ENCODE measurements around the gene RET. TPM values are rescaled to one million over a fixed set of nuclear protein-coding genes. Genes with fewer than 3 reads are reported as not detected.

Gene RET
- total RNA-seq, 2 experiments from 2014 or later, result 0.04 TPM; not detected in 1

- CTCF ChIA-PET, result no interaction called here
- POLR2A ChIA-PET, result no interaction called here
These were observed 98.1 kb downstream of the RET start for GRCh38 chr10:43174969-43175368.

DNA sequence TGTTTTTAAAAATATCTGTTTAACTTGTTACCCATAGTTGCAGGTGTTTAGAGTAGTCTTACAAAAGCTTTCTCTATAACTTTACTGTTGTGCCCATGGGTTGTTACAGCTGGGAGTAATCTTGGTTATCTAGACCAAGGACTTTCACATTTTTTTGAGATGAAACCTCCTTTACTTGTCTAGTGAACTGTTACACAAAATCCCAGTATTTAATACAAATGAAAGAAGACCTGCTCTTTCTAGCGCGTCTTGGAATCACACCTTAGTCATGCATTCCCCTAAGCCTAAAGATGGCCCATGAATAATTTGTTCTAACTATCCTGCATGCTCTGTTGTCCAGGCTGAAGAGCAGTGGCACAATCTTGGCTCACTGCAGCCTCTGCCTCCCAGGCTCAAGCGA lies 99.4 kb downstream of the RET start:
- ChIA-PET POLR2A (no interaction called here), CTCF (no interaction called here)

- CTCF ChIA-PET, result no interaction called here
- POLR2A ChIA-PET, result no interaction called here
These were observed 100.7 kb downstream of the RET start for GRCh38 chr10:43177595-43177994.

Other genes starting within 250 kb of the RET start
- gene CSGALNACT2, start 61.4 kb downstream of the RET start, total RNA-seq, result 10 to 100 TPM; 17.0 to 17.4 TPM
- 1 to 10 TPM; 1.8 to 2.6 TPM for gene RASGEF1A, start 190.0 kb downstream of the RET start, total RNA-seq